ENCODE measurements around the gene LRRC37A3.
A peak's percentile ranks its signal among the peaks of the same experiment; 100 is the strongest.
"Not testable (repeated sequence)": the region's sequence is repeated elsewhere in the genome, so short reads cannot be mapped to it uniquely, and the experiment has no call there.

LRRC37A3 gene

GRCh38 chr17:64919289-64920025 lies at the start of gene LRRC37A3:
Gene LRRC37A3, minus strand, starts transcription at chr17:64919478. Its CDS starts 22,221 bp downstream, at chr17:64897257.
- DNase-seq = peak; percentile 100

GRCh38 chr17:64965873-64966287 lies 46.6 kb upstream of the LRRC37A3 start:
- DNase-seq = peak; percentile 92

- DNase-seq = not testable (repeated sequence)
These were observed 46.1 kb upstream of the LRRC37A3 start for GRCh38 chr17:64965256-64965872.

- no peak for DNase-seq
These were observed 45.5 kb upstream of the LRRC37A3 start for GRCh38 chr17:64964796-64965195.

GRCh38 chr17:64963814-64964213 lies 44.5 kb upstream of the LRRC37A3 start:
- DNase-seq = not testable (repeated sequence)

GRCh38 chr17:64961563-64962378 lies 42.5 kb upstream of the LRRC37A3 start:
- peak; percentile 85 for DNase-seq

- no peak for DNase-seq
These were observed 32.6 kb upstream of the LRRC37A3 start for GRCh38 chr17:64951877-64952276.

GRCh38 chr17:64950871-64951270 lies 31.6 kb upstream of the LRRC37A3 start:
- no peak for DNase-seq

- no peak for DNase-seq
These were observed 27.9 kb upstream of the LRRC37A3 start for GRCh38 chr17:64947152-64947551.

GRCh38 chr17:64941761-64942160 lies 22.5 kb upstream of the LRRC37A3 start:
- DNase-seq = no peak

GRCh38 chr17:64941045-64941444 lies 21.8 kb upstream of the LRRC37A3 start:
- DNase-seq = no peak

GRCh38 chr17:64940055-64940454 lies 20.8 kb upstream of the LRRC37A3 start:
- no peak for DNase-seq

GRCh38 chr17:64938925-64939474 lies 19.7 kb upstream of the LRRC37A3 start:
- peak; percentile 40 for DNase-seq

GRCh38 chr17:64938290-64938689 lies 19.0 kb upstream of the LRRC37A3 start:
- no peak for DNase-seq

GRCh38 chr17:64936117-64936516 lies 16.8 kb upstream of the LRRC37A3 start:
- no peak for DNase-seq

- DNase-seq = not testable (repeated sequence)
These were observed 15.1 kb upstream of the LRRC37A3 start for GRCh38 chr17:64934284-64934778.

- not testable (repeated sequence) for DNase-seq
These were observed 13.6 kb upstream of the LRRC37A3 start for GRCh38 chr17:64932850-64933249.

GRCh38 chr17:64930374-64930773 lies 11.1 kb upstream of the LRRC37A3 start:
- DNase-seq = not testable (repeated sequence)

- peak; percentile 40 for DNase-seq
These were observed 10.3 kb upstream of the LRRC37A3 start for GRCh38 chr17:64929419-64930209.

GRCh38 chr17:64928701-64929100 lies 9.4 kb upstream of the LRRC37A3 start:
- DNase-seq = not testable (repeated sequence)

- peak; percentile 87 for DNase-seq
These were observed 8.2 kb upstream of the LRRC37A3 start for GRCh38 chr17:64927444-64927843.

GRCh38 chr17:64926430-64926829 lies 7.2 kb upstream of the LRRC37A3 start:
- DNase-seq = not testable (repeated sequence)

Measured in CD4-positive, alpha-beta T cell treated with Interleukin-10 for 1 hour (primary cell).